GM19372 (cell line): ENCODE data around the gene TBCA.
"Not testable (repeated sequence)": the region's sequence is repeated elsewhere in the genome, so short reads cannot be mapped to it uniquely, and the experiment has no call there.

ENCODE experiments used
- ATAC-seq: cut with Tn5 transposase; IDR thresholded peaks from one replicate; pipeline ENCODE4 v1.9.1; 2021; ENCODE audit warnings: mild to moderate bottlenecking, low read depth, moderate library complexity; ENCODE audit not compliant: unreplicated experiment

Gene TBCA

GRCh38 chr5:77773734-77774280 lies 2.3 kb downstream of the TBCA start:
- ATAC-seq: no peak

DNA sequence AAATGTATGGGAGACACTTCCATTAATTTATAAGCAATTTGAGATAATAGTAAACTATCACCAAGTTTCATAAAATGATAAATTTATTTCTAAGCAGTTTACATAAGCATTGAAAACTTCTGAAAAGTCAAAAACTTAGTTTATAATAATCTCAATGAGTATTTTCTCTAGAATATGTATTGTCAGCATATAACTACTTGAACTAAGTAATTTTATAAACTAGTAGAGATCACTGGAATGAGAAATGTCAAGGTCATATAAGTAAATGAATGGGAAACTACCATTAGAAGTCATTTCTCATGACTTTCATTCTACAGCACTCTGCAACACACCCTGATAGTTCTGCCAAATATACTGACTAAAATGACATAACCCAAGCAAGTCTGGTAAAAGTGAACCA lies 3.4 kb downstream of the TBCA start:
- ATAC-seq: no peak

DNA sequence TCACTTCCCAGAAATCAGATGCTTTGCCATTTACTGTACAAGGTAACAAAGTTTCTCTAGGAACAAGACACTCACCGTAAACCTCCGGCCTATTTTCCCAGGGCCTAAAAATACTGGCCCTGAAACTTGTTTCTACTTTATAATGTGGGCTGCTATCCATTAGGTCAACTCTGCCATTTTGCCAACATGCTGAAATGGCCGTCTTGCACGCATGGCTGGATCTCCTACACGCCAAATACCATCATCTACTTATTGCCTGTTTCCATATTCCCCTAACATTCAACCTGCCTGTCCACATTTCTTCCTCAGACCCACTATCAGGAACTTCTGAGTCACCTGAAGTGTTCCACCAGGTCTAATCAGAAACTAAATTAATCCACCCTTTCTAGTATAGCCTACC lies 4.7 kb downstream of the TBCA start:
- no peak for ATAC-seq

DNA sequence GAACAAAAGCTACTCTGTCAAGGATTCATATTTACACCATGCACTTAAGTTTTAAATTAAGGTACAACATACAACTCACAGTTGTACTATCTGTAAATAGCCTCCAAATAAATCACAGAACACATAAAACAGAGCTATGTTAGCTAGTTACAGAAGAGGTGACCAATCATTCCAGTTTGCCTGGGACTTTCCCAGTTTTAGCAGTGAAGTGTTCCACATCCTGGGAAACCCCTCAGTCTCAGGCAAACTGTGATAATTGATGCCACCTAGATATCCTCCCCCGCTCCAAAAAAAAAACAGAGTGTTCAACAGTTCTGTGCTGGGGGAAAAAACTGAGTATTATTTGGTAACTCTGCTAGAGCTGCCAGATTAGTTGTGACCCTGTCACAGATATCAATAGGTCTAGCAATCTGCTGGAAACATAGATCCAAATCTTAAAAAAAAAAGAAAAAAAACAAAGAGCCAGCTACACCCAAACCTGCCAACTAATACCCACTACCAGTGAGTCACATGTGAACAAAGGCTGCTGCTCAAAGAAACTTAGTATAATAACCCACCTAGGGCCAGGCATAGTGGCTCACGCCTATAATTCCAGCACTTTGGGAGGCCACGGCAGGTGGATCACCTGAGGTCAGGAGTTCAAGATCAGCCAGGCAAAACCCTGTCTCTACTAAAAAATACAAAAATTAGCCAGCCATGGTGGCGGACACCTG lies 5.7 kb downstream of the TBCA start:
- no peak for ATAC-seq

- ATAC-seq: no peak
These were observed 7.2 kb downstream of the TBCA start for GRCh38 chr5:77768978-77769377.

GRCh38 chr5:77767301-77767700 lies 8.8 kb downstream of the TBCA start:
- ATAC-seq: no peak

DNA sequence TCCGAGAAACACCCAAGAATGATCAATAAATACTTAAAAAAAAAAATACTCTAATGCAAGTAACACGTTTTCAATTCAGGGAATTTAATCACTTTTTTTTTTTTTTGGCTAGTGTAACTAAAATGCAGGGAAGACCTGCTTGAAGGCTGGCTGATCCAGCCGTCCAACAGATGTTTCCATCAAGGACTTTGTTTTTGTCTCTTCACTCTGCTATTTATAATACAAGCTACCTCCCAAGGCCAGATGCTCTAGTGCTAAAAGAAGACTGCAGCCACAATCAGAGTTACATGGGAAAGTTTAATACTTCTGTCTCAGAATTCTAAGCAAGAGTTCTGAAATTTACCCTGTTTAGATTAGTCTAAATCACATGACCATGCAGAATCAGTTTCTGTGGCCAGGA lies 14.5 kb downstream of the TBCA start:
- no peak for ATAC-seq

GRCh38 chr5:77758141-77758938 lies 17.8 kb downstream of the TBCA start:
- ATAC-seq: no peak

DNA sequence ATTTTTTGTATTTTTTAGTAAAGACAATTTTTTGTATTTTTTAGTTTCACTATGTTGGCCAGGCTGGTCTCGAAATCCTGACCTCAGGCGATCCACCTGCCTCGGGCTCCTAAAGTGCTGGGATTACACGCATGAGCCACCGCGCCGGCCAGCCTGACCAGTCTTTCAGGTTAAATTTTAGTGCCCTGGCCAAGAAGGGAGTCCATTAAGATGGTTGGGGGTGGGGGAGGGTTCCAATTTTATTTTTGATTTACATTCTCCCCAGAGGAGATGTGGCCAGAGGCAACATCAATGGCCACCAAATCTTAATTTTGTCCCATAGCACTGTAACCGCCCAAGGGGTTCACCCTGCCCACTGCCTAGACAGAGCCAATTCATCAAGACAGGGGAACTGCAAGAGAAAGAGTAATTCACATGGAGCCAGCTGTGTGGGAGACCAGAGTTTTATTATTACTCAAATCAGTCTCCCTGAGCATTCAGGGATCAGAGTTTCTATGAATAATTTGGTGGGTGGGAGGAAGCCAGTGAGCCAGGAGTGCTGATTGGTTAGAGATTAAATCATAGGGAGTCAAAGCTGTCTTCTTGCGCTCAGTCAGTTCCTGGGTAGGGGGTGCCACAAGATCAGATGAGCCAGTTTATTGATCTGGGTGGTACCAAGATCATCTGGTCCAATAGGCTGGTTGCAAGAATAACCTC lies 24.7 kb downstream of the TBCA start:
- no peak for ATAC-seq

DNA sequence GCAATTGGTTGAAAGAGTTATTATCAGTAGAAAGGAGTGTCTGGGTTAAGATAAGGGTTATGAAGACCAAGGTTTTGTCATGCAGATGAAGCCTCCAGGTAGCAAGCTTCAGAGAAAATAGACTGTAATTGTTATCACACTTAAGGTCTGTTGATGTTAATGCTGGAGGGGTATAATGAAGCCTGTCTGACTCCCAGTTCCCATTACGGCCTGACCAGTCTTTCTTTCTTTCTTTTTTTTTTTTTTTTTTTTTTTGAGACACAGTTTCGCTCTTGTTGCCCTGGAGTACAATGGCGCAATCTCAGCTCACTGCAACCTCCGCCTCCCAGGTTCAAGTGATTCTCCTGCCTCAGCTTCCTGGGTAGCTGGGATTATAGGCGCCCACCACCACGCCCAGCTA lies 25.2 kb downstream of the TBCA start:
- not testable (repeated sequence) for ATAC-seq

- ATAC-seq: no peak
These were observed 28.0 kb downstream of the TBCA start for GRCh38 chr5:77748160-77748559.

DNA sequence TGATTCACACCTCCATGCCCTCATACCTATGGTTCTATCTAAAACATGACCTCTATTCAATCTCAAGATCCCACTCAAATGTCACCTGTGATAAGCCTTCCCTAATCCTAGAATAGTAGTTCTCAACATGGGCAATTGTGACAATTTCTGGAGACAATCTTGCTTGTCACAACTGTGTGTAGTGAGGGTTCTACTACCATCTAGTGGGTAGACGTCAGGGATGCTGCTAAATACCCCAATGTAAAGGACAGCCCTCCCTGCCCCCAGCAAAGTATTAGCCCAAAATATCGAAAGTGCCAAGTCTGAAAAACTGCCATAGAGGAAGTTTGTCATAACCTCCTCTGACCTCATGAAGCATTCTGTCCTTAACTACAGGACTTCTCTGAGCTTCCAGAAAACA lies 32.0 kb downstream of the TBCA start:
- no peak for ATAC-seq

DNA sequence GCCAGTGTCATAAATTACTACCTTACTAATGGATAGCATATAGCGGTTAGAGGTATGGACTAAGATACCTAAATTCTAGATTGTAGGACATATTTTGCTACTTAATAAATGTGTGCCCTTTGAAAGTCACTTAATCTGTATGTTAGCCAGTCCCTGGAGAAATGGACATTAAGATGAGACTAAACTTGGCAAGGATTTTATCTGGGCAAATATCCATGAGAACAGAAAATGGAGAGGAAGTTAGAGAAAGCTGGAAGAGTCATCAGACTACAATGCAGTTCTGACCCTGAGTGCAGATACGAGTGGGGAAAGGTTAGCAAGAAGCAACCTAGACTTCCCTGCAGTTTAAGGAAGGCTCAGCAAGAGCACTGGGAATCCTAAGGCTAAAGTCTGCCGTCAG lies 33.0 kb downstream of the TBCA start:
- no peak for ATAC-seq

DNA sequence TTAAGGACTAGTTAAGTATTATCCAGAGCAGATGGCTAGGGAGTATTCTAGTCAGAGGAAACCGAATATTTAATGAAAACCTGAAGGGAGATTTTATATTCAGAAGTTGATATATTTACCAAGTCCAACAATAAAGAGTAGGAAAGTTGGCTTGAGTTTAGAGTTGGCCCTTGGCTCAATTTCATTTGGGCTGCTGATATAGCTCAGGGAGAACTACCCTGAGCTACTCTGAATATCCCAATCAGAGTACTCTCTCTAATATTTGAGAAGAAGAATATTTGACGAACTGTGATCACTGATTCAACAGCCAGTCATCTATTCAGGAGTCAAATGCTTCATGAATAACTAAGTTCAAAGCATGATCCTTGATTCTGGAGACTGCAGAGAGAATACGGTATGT lies 34.5 kb downstream of the TBCA start:
- ATAC-seq: no peak

DNA sequence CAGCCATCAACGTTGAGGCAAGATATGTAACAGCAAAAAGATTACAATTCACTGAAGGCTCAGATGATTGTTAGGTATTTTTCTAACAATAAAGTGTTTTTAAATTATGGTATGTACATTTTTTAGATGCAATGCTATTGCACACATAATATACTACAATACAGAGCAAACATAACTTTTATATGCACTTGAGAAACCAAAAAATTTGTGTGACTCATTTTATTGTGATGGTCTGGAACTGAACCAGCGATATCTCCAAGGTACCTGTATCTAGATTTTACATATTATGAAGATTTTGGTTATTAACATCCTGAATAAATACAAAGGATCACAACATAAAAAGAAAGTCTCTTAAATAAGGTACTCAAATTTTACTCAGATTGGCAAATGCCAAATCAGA lies 41.3 kb downstream of the TBCA start:
- no peak for ATAC-seq

DNA sequence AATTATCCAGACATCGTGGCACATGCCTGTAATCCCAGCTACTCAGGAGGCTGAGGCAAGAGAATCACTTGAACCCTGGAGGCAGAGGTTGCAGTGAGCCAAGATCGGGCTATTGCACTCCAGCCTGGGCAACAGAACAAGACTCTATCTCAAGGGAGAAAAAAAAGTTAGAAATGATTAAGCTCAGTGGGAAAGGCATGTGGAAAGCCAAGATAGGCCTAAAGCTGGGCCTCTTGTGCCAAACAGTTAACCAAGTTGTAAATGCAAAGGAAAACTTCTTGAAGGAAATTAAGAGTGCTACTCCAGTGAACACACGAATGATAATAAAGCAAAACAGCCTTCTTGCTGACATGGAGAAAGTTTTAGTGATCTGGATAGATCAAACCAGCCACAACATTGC lies 43.0 kb downstream of the TBCA start:
- ATAC-seq: no peak

DNA sequence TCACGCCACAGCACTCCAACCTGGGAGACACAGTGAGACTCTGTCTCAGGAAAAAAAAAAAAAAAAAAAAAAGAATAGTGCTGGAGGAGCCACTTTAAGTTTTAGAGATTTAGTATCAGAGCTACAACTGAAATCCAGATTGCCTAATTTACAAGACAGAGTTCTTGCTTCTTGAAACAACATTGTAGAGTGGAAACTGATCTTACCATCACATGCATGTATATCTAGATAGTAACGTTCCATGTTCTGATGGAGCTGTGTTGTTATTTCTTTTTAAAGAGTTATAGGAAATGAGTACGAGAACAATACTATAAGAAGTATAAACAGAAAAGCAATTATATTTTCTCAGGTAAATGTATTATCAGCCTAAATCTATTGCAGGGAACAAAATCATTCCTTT lies 48.9 kb downstream of the TBCA start:
- no peak for ATAC-seq

- no peak for ATAC-seq
These were observed 50.5 kb downstream of the TBCA start for GRCh38 chr5:77725616-77726015.

DNA sequence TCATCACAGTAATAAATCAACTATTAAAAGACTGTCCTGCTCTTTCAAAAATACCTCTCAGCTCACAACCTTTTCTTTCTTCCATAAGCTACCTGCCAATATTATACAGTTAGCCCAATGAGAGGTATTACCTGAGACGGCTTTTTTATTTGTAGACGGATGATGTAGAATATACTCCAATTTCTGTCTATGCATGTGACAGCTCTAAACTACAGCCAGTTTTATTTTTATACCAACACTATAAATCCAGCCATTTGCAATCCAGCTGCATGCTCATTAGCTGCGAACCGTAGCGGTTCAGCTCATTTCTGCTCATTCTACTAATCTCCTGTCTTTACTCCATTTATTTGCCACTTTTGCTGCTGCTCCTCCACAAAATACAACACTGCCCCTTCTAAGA lies 51.2 kb downstream of the TBCA start:
- ATAC-seq: no peak

- no peak for ATAC-seq
These were observed 56.3 kb downstream of the TBCA start for GRCh38 chr5:77719666-77720363.
